BLaER1 treated with 17β-estradiol and CSF1 and Interleukin-3, amounts not matched to agents 10 nM and 100 nM (cell line): ENCODE results near the gene FIG4.
"Not testable (repeated sequence)": the region's sequence is repeated elsewhere in the genome, so short reads cannot be mapped to it uniquely, and the experiment has no call there.

Experiments
- H3K27ac ChIP-seq, 11 experiments: shearing (Covaris generic); formaldehyde crosslinking; 2 replicates each; pipeline ENCODE4 v1.8.1; 2022
- H3K27me3 ChIP-seq, 11 experiments: shearing (Covaris generic); formaldehyde crosslinking; 2 replicates each; pipeline ENCODE4 v1.8.1; 2022
- H3K36me3 ChIP-seq, 11 experiments: shearing (Covaris generic); formaldehyde crosslinking; 2 replicates each; pipeline ENCODE4 v1.8.1; 2022
- H3K4me1 ChIP-seq, 10 experiments: shearing (Covaris generic); formaldehyde crosslinking; 2 replicates each; pipeline ENCODE4 v1.8.1; 2022
- H3K4me2 ChIP-seq, 11 experiments: shearing (Covaris generic); formaldehyde crosslinking; 2 replicates each; pipeline ENCODE4 v1.8.1; 2022
- H3K4me3 ChIP-seq, 10 experiments: shearing (Covaris generic); formaldehyde crosslinking; 2 replicates each; pipeline ENCODE4 v1.8.1; 2022
- H3K9ac ChIP-seq, 11 experiments: shearing (Covaris generic); formaldehyde crosslinking; 2 replicates each; pipeline ENCODE4 v1.8.1; 2022
- H3K9me3 ChIP-seq, 11 experiments: shearing (Covaris generic); formaldehyde crosslinking; replicated peaks in 1 of 11; 2 replicates each; pipeline ENCODE4 v1.8.1; 2022
- H4K20me1 ChIP-seq, 11 experiments: shearing (Covaris generic); formaldehyde crosslinking; 2 replicates each; pipeline ENCODE4 v1.8.1; 2022
- Cebpa-rat ChIP-seq, 11 experiments: shearing (Covaris generic); IDR thresholded peaks; 2 replicates each; pipeline ENCODE4 v1.8.1; 2022

The FIG4 gene

GRCh38 chr6:109854541-109855308 lies 163.6 kb downstream of the FIG4 start:
- H4K20me1 ChIP-seq: no peaks in the 10 kb centered on the region
- TF ChIP-seq Cebpa-rat (IDR thresholded peaks at IDR 0.05): no peak; a peak in 1 of 22 replicates
- no peak overlapping the region for H3K27ac ChIP-seq
- H3K4me1 ChIP-seq: no peaks in the 10 kb centered on the region
- H3K9me3 ChIP-seq: peaks cover 0 to 8% (median 0%) of the 10 kb centered on the region in 11 experiments; a peak in 1 of 22 replicates
- H3K4me3 ChIP-seq: no peak overlapping the region
- no peak overlapping the region for H3K4me2 ChIP-seq
- H3K27me3 ChIP-seq: no peaks in the 10 kb centered on the region
- no peak overlapping the region for H3K9ac ChIP-seq
- no peaks in the 10 kb centered on the region for H3K36me3 ChIP-seq

GRCh38 chr6:109855476-109856040 lies 164.5 kb downstream of the FIG4 start:
- not testable (repeated sequence) for H3K9me3 ChIP-seq, H3K27ac ChIP-seq, H3K9ac ChIP-seq, H3K4me2 ChIP-seq, H3K27me3 ChIP-seq, H3K4me3 ChIP-seq, H3K36me3 ChIP-seq, H4K20me1 ChIP-seq, H3K4me1 ChIP-seq

DNA sequence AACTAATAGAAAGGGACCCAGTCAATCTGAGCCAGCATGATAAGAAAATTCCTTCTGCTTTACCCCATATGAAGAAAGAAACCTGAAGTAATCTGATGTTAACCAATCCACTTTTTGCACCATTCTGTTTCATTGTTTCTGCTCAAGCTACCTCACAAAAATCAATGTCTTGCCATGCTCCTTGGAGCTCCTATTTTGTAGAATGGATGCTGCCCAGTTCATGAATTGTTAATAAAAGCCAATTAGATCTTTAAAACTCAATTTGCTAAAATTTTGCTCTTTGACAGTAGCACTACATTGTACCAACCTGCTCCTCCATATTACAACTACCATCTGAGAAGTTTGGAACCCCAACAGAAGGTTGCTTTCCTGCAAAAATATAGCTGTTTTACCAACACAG lies 170.8 kb downstream of the FIG4 start:
- H3K27me3 ChIP-seq: no peaks in the 10 kb centered on the region
- no peak for TF ChIP-seq Cebpa-rat (IDR thresholded peaks at IDR 0.05)
- no peak overlapping the region for H3K27ac ChIP-seq
- H3K4me1 ChIP-seq: no peaks in the 10 kb centered on the region
- H3K9ac ChIP-seq: no peak overlapping the region
- no peaks in the 10 kb centered on the region for H3K36me3 ChIP-seq
- no peak overlapping the region for H3K4me2 ChIP-seq
- H4K20me1 ChIP-seq: no peaks in the 10 kb centered on the region
- peaks cover 8 to 20% (median 16%) of the 10 kb centered on the region in 11 experiments; a peak in 20 of 22 replicates for H3K9me3 ChIP-seq
- H3K4me3 ChIP-seq: no peak overlapping the region

DNA sequence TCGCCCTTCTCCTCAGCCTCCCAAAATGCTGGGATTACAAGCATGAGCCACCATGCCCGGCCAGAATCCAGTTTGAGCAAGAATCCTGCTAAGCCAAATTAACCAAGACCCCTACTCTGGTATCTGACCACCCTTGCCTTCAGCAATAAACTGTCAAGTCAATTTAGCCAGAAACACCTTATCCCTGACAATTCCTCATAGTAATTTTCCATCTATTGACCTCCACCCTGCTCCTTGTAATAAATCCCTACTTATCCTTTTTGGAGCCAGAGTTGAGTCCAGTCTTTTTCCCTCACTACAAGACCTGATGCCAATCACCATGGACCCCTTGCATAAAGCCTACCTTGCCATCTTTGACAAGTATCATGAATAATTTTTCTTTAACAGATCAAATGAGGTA lies 173.0 kb downstream of the FIG4 start:
- no peaks in the 10 kb centered on the region for H4K20me1 ChIP-seq
- H3K9ac ChIP-seq: no peak overlapping the region
- H3K27me3 ChIP-seq: no peaks in the 10 kb centered on the region
- peaks cover 8 to 20% (median 16%) of the 10 kb centered on the region in 11 experiments; a peak in 20 of 22 replicates for H3K9me3 ChIP-seq
- no peak overlapping the region for H3K4me3 ChIP-seq
- TF ChIP-seq Cebpa-rat (IDR thresholded peaks at IDR 0.05): no peak
- H3K4me2 ChIP-seq: no peak overlapping the region
- H3K4me1 ChIP-seq: peaks cover 0 to 12% (median 7%) of the 10 kb centered on the region in 10 experiments; a peak in 14 of 20 replicates
- no peak overlapping the region for H3K27ac ChIP-seq
- no peaks in the 10 kb centered on the region for H3K36me3 ChIP-seq

DNA sequence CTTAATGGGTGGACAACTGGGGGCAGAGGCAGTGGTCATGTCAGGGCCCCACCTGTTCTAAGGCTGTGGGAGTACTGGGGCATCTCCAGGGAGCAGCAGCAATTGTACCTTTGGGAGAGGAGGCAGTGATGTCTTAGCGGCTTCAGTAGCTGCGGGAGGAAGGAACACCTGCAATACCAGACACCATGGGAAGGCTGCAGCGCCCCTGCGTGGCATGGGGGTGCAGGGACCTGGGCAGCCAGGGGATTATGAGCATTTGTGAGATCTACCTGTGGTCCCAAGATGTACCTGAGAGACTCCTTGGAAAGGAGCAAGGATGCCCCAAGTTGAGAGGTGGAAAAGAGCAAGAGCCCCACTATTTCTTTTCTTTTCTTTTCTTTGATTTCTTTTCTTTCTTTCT lies 174.9 kb downstream of the FIG4 start:
- Histone ChIP-seq H3K36me3 (no peaks in the 10 kb centered on the region), H3K9ac (no peak overlapping the region), H3K4me1 (peaks cover 0 to 12% (median 7%) of the 10 kb centered on the region in 10 experiments; a peak in 14 of 20 replicates), H3K27ac (no peak overlapping the region), H4K20me1 (no peaks in the 10 kb centered on the region), H3K4me3 (no peak overlapping the region), H3K9me3 (peaks cover 8 to 20% (median 16%) of the 10 kb centered on the region in 11 experiments; a peak in 20 of 22 replicates), H3K4me2 (no peak overlapping the region), H3K27me3 (no peaks in the 10 kb centered on the region)
- no peak for TF ChIP-seq Cebpa-rat (IDR thresholded peaks at IDR 0.05)

DNA sequence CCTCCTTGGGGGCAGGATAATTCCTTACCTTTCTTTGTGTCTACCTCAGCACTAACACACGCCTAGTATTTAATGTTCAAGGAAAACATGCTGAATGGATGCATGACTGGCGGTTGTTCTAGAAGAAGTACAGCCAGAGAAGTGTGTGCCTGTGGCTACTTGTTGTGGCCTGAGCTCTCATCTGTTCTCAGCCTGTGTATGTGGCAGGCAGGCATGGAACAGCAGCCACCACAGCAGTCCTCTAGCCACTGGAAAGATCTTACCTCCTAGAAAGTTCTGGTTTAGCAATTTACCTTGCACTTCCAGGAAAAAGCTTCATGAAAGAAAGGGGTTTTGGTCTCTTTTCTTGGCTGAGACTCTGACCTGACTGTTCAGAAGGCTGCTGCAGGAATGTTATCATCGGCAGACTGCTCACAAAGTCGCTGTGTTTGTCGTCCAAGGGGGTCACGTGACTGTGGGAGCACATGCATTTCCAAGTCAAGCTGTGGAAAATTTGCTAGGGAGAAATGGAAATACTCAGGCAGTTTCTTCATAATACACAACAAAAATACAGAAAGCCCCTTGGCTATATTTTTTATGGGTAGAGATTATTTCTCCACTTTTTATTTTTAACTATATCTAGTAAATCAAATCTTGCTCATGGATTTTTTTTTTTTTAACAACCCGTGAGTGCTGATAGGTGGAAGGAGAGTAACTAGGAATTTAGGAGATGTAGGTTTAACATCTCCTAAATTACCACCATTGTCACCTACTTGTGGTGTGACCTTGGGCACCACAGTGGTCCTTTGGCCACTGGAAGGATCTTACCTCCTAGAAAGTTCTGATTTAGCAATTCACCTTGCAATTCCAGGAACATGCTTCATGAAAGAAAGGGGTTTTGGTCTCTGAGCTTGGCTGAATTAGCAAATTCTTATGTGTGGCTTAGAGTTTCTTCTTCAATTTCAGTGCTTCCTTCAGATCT lies 176.2 kb downstream of the FIG4 start:
- Histone ChIP-seq H3K27me3 (no peaks in the 10 kb centered on the region), H3K4me3 (no peak overlapping the region), H4K20me1 (no peaks in the 10 kb centered on the region), H3K9me3 (peaks cover under 1 to 11% (median 6%) of the 10 kb centered on the region in 11 experiments; a peak in 19 of 22 replicates), H3K36me3 (no peaks in the 10 kb centered on the region), H3K27ac (no peak overlapping the region), H3K4me2 (peak overlapping the region in 6 of 11 experiments; percentile 12 to 49 (median 42); a peak in 9 of 22 replicates), H3K4me1 (peaks cover 0 to 12% (median 7%) of the 10 kb centered on the region in 10 experiments; a peak in 14 of 20 replicates), H3K9ac (no peak overlapping the region)
- no peak for TF ChIP-seq Cebpa-rat (IDR thresholded peaks at IDR 0.05)

- Histone ChIP-seq H3K9ac (no peak overlapping the region), H3K4me2 (peak overlapping the region in 7 of 11 experiments; percentile 7 to 49 (median 39); a peak in 9 of 22 replicates), H3K27me3 (no peaks in the 10 kb centered on the region), H4K20me1 (no peaks in the 10 kb centered on the region), H3K4me1 (peaks cover 0 to 17% (median 9%) of the 10 kb centered on the region in 10 experiments; a peak in 17 of 20 replicates), H3K27ac (no peak overlapping the region), H3K36me3 (no peaks in the 10 kb centered on the region), H3K4me3 (no peak overlapping the region), H3K9me3 (peaks cover 0 to 6% (median 0%) of the 10 kb centered on the region in 11 experiments; a peak in 2 of 22 replicates)
- no peak for TF ChIP-seq Cebpa-rat (IDR thresholded peaks at IDR 0.05)
Observed at GRCh38 chr6:109867970-109868358, 176.9 kb downstream of the FIG4 start.

DNA sequence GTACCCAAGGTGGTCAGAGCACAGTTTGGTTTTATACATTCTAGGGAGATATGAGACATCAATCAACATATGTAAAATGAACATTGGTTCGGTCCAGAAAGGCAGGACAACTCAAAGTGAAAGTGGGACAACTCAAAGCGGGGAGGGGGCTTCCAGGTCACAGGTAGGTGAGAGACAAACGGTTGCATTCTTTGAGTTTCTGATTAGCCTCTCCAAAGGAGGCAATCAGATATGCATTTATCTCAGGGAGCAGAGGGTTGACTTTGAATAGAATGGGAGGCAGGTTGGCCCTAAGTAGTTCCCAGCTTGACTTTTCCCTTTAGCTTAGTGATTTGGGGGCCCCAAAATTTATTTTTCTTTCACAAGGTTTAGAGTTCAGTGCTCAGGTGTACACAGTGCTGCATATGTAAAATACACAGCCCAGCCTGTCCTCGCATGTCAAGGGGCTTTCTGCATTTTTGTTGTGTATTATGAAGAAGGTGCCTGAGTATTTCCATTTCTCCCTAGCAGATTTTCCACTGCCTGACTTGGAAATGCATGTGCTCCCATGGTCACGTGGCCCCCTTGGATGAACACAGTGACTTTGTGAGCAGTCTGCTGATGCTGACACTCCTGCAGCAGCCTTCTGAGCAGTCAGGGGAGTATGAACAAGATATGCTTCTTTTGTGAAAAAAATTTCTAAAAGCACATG lies 178.4 kb downstream of the FIG4 start:
- not testable (repeated sequence) for H3K27me3 ChIP-seq, H4K20me1 ChIP-seq, H3K4me3 ChIP-seq, H3K9ac ChIP-seq, H3K27ac ChIP-seq, H3K4me2 ChIP-seq, H3K36me3 ChIP-seq, H3K9me3 ChIP-seq
- H3K4me1 ChIP-seq: peaks cover 0 to 23% (median 10%) of the 10 kb centered on the region in 10 experiments; a peak in 17 of 20 replicates
